GM12864 (cell line): ENCODE measurements around the gene DDX56.

Source experiments
- DNase-seq: peaks from one replicate; pipeline ENCODE4 v3.0.0-alpha.2; 2011; ENCODE audit warnings: low read depth
- H3K4me3 ChIP-seq: 2 replicates; pipeline ENCODE4 v1.5.1; 2011; ENCODE audit warnings: mild to moderate bottlenecking, low read depth, low read length, control low read depth
- TF ChIP-seq, protein P1 (sequence below): IDR thresholded peaks from 2 replicates; pipeline ENCODE4 v1.5.1; 2011; ENCODE audit warnings: low read depth, mild to moderate bottlenecking, moderate library complexity, low read length, control low read depth, inconsistent platforms; ENCODE audit errors: missing control alignments

Gene DDX56

DNA sequence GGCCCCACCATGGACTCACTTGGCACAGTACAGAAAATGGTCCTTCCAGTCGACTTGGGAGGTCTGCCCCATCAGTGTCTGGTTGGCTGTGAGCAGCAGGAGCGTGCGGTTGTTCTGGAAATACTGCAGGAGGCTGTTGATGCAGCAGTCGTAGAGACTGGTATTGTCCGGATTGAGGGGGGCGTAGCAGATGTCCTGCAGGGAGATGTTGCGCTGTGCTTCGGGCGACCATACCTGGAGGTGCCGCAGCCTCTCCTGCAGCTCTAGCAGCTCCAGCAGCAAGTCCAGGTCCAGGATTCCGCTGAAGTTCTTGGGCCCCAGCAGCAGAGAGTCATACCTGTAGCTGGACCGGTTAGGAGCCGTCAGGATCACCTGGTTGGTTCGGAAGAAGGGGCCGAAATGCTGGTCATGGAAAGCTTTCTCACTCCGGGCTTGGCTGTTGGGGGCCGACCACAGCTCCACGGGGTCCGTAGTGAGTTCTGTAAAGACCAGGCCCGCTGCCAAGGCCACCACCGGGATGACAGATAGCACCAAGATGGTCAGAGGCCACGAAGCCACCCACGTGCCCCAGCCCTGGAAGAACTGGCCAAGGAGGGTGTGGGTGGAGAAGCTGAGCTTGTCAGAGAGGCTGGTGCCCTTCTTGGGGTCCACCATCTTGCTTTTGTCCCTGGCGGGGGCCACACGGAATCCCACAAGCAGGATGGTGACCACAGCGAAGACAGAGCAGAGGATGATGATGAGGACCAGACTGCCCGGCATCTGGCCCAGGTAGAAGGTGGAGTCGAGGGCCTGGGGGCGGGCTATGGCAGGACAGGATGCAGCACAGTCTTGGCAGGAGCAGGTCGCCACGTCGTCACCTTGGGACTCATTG lies 34.7 kb downstream of the DDX56 start:
- TF ChIP-seq, protein P1, sequence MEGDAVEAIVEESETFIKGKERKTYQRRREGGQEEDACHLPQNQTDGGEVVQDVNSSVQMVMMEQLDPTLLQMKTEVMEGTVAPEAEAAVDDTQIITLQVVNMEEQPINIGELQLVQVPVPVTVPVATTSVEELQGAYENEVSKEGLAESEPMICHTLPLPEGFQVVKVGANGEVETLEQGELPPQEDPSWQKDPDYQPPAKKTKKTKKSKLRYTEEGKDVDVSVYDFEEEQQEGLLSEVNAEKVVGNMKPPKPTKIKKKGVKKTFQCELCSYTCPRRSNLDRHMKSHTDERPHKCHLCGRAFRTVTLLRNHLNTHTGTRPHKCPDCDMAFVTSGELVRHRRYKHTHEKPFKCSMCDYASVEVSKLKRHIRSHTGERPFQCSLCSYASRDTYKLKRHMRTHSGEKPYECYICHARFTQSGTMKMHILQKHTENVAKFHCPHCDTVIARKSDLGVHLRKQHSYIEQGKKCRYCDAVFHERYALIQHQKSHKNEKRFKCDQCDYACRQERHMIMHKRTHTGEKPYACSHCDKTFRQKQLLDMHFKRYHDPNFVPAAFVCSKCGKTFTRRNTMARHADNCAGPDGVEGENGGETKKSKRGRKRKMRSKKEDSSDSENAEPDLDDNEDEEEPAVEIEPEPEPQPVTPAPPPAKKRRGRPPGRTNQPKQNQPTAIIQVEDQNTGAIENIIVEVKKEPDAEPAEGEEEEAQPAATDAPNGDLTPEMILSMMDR = no peak
- no peak for DNase-seq
- H3K4me3 ChIP-seq = no peak overlapping the region

DNA sequence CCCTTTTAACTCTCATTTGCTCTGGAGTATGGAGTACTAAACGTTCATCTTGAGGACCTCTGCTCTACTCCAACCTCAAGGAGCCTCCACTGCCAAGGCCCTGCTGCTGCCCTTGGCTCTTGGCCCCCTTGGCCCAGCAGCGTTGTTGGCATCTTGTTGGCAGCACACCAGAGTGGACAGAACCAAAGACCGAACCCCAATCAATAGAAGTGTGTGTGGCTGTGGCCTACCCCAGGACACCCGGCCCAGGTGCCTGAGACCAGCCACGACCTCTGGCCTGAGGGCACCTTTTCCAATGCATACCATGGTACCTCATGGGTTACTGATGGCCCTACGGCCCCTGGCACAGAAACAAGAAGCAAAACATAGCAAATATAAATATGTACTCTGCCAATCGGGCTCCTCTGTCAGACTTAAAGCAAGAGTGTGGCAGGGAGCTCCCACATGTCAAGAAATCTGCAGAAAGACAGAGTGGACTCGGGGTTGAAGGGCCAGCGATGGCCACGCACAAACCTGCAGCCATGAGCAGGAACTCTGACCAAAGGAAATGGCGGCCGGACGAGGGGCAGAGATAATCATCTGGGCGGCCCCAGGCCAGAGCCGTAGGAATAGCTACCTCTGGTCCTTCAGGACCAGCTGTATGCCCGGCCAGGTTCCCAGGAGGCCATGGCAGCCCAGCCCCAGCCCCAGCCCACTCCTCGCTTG lies 35.5 kb downstream of the DDX56 start:
- no peak overlapping the region for H3K4me3 ChIP-seq
- no peak for DNase-seq
- TF ChIP-seq, protein P1 = no peak

DNA sequence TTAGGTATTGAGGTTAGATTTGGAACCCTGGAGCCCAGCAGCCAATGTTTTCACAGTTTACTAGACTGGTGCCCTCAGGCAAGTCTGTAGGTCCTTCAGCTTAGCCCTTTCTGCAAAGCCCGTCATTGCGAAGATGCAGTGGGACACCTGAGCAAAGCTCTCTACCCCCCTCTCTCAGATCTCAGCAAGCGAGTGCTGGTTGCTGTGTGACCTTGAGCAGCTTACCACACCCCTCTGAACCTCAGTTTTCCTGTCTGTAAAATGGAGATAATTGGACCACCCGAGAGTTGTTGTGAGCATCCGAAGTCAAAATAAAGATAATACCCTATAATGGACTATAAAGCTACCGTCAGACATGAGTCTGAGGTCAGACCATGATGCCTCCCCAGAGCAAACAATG lies 36.3 kb downstream of the DDX56 start:
- no peak for DNase-seq
- H3K4me3 ChIP-seq = no peak overlapping the region
- TF ChIP-seq, protein P1 = no peak

DNA sequence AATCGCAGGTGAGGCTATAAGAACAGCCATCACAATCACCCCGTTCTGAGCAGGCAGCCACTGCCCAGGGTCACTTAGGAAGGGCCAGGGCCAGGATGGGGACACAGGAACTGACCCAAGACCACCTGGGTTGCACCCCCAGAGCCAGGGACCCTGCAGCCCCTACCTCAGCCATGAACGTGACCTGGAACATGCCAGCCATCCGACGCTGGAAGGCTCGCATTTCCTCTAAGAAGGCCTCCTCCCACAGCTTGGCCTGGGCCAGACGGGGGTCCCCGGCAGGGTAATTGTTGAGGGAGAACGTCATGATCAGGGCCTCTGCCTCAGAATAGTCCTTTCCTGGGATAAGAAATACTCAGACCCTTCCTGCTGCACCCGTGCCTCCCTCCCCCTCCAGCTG lies 37.6 kb downstream of the DDX56 start:
- TF ChIP-seq, protein P1 = no peak
- H3K4me3 ChIP-seq = no peak overlapping the region
- DNase-seq = no peak

DNA sequence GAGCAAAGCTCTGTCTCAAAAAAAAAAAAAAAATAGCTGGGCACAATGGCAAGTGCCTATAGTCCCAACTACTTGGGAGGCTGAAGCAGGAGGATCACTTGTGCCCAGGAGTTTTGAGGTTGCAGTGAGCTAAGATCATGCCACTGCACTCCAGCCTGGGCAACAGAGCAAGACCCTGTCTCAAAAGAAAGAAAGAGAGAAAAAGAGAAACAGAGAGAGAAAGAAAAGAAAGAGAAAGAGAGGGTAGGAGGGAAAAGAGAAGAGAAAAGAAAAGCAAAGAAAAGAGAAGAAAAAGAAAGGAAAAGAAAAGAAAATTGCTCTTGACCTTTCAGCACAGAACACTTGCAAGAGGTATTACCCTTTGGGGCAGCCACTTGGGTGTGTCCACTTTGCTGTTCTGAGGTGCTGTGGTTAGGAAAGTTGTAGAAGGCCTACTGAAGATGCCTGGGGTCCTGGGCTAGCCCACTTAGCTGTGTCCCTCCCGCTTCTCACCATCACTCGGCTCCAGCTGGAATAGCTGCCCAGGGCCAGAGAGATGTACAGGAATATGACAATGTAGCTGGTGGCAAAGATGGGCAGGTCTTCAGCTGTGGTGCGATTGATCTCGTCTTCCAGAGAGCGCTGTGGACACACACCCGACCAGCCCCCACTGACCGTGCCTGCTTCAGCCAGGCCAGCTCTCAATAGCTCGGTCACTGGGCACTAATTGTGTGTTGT lies 38.2 kb downstream of the DDX56 start:
- TF ChIP-seq, protein P1 = no peak
- DNase-seq = no peak
- no peak overlapping the region for H3K4me3 ChIP-seq

DNA sequence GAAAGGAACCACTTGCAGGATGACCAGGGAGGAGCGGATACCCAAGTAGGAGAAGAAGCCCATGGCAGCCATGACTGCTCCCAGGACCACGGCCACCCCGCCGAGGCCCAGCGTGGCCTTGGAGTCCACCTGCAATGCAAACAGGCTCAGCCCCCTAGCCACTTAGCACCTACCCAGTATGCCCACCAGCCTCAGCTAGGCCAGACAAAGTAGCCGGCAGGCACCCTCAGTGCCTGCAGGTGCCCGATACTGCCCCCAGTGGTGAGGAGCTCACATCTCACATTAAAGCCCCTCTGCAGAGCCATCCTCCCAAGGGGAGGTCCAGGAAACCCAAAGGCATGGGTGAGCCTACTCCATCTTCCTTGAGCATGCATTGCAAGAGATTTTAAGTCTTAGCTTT lies 39.2 kb downstream of the DDX56 start:
- TF ChIP-seq, protein P1 = peak; percentile 93
- no peak overlapping the region for H3K4me3 ChIP-seq
- peak; percentile 5 for DNase-seq
